Measurements from ENCODE around the gene SLC30A2. TPM values are rescaled to one million over a fixed set of nuclear protein-coding genes. Genes with fewer than 3 reads are reported as not detected.

SLC30A2 gene
- total RNA-seq, 1 experiment from 2014 or later, result 0.35 TPM

DNA sequence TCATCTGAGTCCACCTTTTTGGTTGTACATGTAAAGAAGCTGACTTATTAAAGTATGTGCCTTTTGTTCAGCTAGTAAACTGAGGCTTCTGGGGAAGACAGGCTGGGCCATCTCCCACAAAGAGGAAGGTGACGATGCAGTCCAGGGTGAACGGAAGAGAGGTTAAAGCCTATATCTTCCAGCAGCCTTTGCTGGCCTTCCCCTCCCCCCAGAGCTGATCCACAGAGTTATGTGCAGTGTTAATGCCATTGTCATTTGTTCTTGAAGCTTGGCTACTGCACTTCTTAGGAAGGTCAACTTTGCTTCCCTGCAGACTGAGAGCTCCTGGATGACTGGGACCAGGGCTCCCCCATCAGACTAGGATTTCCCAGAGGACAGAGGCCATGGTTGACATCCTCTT lies 2.2 kb downstream of the SLC30A2 start:
- no peak overlapping the region for H4K91ac ChIP-seq (ENCODE audit: insufficient read length, low read depth, low read length)
- no peak overlapping the region for H3K18ac ChIP-seq (ENCODE audit: insufficient read length, low read depth, low read length)
- H3K56ac ChIP-seq (ENCODE audit: insufficient read length, low read depth, low read length), result no peak overlapping the region
- peaks cover 10% of the 10 kb centered on the region for H3K23me2 ChIP-seq (ENCODE audit: insufficient read length, low read depth, low read length, poor library complexity, severe bottlenecking)
- peaks cover 4% of the 10 kb centered on the region for H4K20me1 ChIP-seq (ENCODE audit: control insufficient read depth, insufficient read depth, insufficient read length)
- no peaks in the 10 kb centered on the region for H3K79me1 ChIP-seq (ENCODE audit: insufficient read depth, low read depth, low read length, poor library complexity, severe bottlenecking)
- Mint-ChIP-seq H3K27me3 (ENCODE audit: low read depth) (peaks cover 96% of the 10 kb centered on the region), H3K4me3 (no peak overlapping the region), H3K9me3 (no peaks in the 10 kb centered on the region; a peak in 1 of 5 replicates), H3K4me1 (peaks cover 5 to 9% of the 10 kb centered on the region in 2 experiments; a peak in 3 of 4 replicates), H3K27ac (no peak overlapping the region; a peak in 1 of 7 replicates), H3K36me3 (ENCODE audit: insufficient read depth in 1 of 3, low read depth in 3 of 3) (no peaks in the 10 kb centered on the region)
- no peaks in the 10 kb centered on the region for H3K4me1 ChIP-seq (ENCODE audit: insufficient read depth, low read length)
- H3K14ac ChIP-seq (ENCODE audit: insufficient read depth, low read length), result no peak overlapping the region
- TF ChIP-seq, protein P1, sequence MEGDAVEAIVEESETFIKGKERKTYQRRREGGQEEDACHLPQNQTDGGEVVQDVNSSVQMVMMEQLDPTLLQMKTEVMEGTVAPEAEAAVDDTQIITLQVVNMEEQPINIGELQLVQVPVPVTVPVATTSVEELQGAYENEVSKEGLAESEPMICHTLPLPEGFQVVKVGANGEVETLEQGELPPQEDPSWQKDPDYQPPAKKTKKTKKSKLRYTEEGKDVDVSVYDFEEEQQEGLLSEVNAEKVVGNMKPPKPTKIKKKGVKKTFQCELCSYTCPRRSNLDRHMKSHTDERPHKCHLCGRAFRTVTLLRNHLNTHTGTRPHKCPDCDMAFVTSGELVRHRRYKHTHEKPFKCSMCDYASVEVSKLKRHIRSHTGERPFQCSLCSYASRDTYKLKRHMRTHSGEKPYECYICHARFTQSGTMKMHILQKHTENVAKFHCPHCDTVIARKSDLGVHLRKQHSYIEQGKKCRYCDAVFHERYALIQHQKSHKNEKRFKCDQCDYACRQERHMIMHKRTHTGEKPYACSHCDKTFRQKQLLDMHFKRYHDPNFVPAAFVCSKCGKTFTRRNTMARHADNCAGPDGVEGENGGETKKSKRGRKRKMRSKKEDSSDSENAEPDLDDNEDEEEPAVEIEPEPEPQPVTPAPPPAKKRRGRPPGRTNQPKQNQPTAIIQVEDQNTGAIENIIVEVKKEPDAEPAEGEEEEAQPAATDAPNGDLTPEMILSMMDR (conservative IDR thresholded peaks at IDR 0.05), result no peak
- no peak overlapping the region for H4K8ac ChIP-seq (replicated peaks; ENCODE audit: insufficient read length, low read depth, low read length)
- H2BK20ac ChIP-seq (ENCODE audit: low read depth, low read length, poor library complexity, severe bottlenecking), result no peak overlapping the region
- H3K27me3 ChIP-seq (ENCODE audit: insufficient read depth, low read length), result peaks cover 44% of the 10 kb centered on the region
- no peak overlapping the region for H4K5ac ChIP-seq (ENCODE audit: insufficient read length, low read depth, low read length)
- no peak overlapping the region for H2BK120ac ChIP-seq (ENCODE audit: low read depth, low read length, poor library complexity, severe bottlenecking)
- no peak overlapping the region for H3K9ac ChIP-seq (ENCODE audit: extremely low read depth, insufficient read length, low read length)
- H2BK12ac ChIP-seq (ENCODE audit: insufficient read length, low read depth, low read length), result no peak overlapping the region
- no peak for DNase-seq
- H3T11ph ChIP-seq (ENCODE audit: low read length), result no peak overlapping the region
- no peak overlapping the region for H3K27ac ChIP-seq (ENCODE audit: insufficient read length, low read depth, low read length)
- H3K4ac ChIP-seq (ENCODE audit: low read depth, low read length), result no peak overlapping the region
- no peaks in the 10 kb centered on the region for H3K9me3 ChIP-seq (ENCODE audit: control insufficient read depth, low read depth, low read length)
- no peak overlapping the region for H3K4me2 ChIP-seq (ENCODE audit: insufficient read depth, insufficient read length, low read length)
- H2AK5ac ChIP-seq (ENCODE audit: insufficient read length, low read length), result no peak overlapping the region
- H2BK15ac ChIP-seq (ENCODE audit: low read depth, low read length), result no peak overlapping the region
- H3K79me2 ChIP-seq (ENCODE audit: insufficient read depth, low read length), result no peaks in the 10 kb centered on the region
- WGBS (ENCODE audit: extremely low coverage, insufficient read length, low lambda C conversion rate), result no CpG with 5 or more reads among the region's 2 CpGs
- H2BK5ac ChIP-seq (ENCODE audit: insufficient read length, low read length), result no peak overlapping the region
- H2AFZ ChIP-seq (ENCODE audit: low read length), result no peak overlapping the region
- no peak overlapping the region for H3K23ac ChIP-seq (ENCODE audit: insufficient read length, low read depth, low read length)
